Measurements from ENCODE around the gene VPS26C.
"Not testable (repeated sequence)": the region's sequence is repeated elsewhere in the genome, so short reads cannot be mapped to it uniquely, and the experiment has no call there.

DNA sequence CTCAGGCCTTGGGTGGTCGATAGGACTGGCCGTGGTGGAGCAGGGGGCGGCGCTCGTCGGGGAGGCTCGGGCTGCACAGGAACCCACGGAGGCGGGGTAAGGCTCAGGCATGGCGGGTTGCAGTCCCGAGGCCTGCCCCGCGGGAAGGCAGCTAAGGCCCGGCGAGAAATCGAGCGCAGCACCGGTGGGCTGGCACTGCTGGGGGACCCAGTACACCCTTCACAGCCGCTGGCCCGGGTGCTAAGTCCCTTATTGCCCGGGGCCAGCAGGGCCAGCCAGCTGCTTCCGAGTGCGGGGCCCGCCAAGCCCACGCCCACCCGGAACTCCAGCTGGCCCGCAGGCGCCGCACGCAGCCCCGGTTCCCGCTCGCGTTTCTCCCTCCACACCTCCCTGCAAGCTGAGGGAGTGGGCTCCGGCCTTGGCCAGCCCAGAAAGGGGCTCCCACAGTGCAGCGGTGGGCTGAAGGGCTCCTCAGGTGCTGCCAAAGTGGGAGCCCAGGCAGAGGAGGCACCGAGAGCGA lies 16.1 kb upstream of the VPS26C start:
- TF ChIP-seq, protein P1, sequence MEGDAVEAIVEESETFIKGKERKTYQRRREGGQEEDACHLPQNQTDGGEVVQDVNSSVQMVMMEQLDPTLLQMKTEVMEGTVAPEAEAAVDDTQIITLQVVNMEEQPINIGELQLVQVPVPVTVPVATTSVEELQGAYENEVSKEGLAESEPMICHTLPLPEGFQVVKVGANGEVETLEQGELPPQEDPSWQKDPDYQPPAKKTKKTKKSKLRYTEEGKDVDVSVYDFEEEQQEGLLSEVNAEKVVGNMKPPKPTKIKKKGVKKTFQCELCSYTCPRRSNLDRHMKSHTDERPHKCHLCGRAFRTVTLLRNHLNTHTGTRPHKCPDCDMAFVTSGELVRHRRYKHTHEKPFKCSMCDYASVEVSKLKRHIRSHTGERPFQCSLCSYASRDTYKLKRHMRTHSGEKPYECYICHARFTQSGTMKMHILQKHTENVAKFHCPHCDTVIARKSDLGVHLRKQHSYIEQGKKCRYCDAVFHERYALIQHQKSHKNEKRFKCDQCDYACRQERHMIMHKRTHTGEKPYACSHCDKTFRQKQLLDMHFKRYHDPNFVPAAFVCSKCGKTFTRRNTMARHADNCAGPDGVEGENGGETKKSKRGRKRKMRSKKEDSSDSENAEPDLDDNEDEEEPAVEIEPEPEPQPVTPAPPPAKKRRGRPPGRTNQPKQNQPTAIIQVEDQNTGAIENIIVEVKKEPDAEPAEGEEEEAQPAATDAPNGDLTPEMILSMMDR (conservative IDR thresholded peaks at IDR 0.05) = not testable (repeated sequence)
- TF ChIP-seq EZH2 (IDR thresholded peaks at IDR 0.05; ENCODE audit: low read depth) = not testable (repeated sequence)
